HL-60/S4 treated with phorbol 12-myristate 13-acetate at 8.2 ng/mL for 4 days and 3 days (cell line): ENCODE results near the gene LUM.
"Not testable (repeated sequence)": the region's sequence is repeated elsewhere in the genome, so short reads cannot be mapped to it uniquely, and the experiment has no call there.

Experiments used
- in situ Hi-C: fragments of 300-500 bp; cut with MboI; formaldehyde crosslinking; loops from 2 replicates; pipeline ENCODE4 v1.15.0; 2022; ENCODE audit warnings: low sequenced_read_pairs

Gene LUM

GRCh38 chr12:91110311-91110924 is 876 bp downstream of the LUM start:
- in situ Hi-C loops: no loop called here

GRCh38 chr12:91109581-91110310 is 1.5 kb downstream of the LUM start:
- in situ Hi-C loops: no loop called here

DNA sequence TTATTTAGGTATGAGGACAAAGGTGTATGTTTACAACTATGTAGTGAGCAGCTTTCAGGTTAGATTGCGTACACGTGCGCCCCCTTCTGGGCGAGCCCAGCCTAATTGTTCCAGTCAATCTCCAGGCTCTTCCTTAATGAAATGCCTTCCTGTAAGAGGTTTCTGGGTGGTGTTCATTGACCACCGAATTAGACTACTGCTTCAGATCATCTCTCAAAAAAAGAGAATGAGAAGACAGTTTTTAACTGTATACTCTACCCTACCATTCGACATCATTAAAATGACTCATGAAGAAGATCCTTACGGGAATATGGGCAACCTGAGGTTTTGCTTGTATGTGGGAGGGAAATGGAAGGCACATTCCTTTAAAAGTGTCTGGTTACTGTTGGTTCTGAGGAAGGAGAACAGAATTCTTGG is 2.1 kb downstream of the LUM start:
- in situ Hi-C loops: no loop called here

GRCh38 chr12:91108196-91108755 is 3.0 kb downstream of the LUM start:
- in situ Hi-C loops: no loop called here

- in situ Hi-C loops: no loop called here
Measured at GRCh38 chr12:91106283-91106682, 5.0 kb downstream of the LUM start.

DNA sequence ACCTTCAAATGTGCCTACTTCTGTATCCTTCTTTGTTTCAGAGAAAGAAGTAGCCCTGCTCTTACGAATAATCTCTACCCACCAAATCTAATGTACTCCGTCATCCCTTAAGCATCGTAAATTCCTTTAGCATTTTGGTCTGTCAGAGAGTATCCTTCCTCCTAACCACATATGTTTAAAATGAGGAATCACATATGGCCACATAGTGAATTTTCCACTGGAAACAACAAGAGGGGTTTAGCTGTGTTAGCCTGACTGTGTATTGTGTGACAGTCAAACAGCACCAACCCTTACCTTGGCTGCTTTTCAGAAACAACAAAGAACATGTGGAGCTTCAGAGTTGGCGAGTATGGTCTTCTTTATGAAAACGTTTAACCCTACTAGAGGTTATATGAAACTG is 5.5 kb downstream of the LUM start:
- in situ Hi-C loops: no loop called here

DNA sequence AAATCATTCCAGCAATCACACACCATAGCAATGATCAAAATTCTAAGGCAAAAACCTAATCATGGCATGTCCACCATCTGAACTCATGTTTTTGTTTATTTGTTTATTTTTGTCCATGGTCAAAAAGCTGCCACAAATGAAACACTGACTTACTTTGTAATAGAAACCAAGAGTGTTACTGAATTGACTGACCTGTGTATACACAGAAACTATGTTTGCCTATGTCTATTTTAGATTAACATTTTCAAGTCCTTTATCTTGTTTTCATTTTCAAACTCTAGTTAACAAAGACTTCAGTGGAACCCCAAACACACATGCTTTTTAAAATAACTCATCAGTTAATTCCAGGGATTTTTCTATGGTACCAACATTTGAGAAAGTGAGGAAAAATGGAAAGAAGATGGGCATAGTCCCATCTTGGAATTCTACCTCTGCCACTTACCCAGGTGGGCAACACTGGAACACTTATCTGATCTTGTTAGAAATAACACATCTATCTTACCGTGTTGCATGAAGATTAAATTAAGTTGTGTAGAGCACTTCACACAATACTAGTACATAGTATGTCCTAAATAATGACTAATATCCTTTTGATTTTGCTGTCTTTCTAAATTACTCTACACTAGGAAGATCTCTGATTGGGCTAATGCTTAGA is 6.4 kb downstream of the LUM start:
- in situ Hi-C loops: no loop called here

GRCh38 chr12:91103624-91104023 is 7.7 kb downstream of the LUM start:
- in situ Hi-C loops: no loop called here

DNA sequence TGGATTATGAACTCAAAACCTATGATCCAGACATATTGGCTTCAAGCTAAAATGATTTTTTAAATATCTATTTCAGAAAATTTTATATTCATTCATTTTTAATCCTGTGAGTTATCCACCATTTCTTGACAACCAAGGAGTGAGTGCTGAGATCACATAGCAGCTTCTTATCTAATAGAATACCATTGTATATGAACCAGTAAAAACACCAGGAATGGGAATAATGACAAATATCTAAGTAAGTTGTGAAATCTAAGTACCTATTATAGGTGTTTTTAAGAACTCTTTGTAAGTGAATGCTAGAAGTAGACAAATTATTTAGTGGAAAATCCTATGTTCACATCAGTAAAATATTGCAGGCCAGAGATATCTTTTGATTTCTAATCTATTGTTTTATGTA is 8.2 kb downstream of the LUM start:
- in situ Hi-C loops: no loop called here

GRCh38 chr12:91100906-91101305 is 10.4 kb downstream of the LUM start:
- in situ Hi-C loops: no loop called here

GRCh38 chr12:91099836-91100235 is 11.5 kb downstream of the LUM start:
- in situ Hi-C loops: no loop called here

GRCh38 chr12:91099341-91099740 is 12.0 kb downstream of the LUM start:
- in situ Hi-C loops: no loop called here

DNA sequence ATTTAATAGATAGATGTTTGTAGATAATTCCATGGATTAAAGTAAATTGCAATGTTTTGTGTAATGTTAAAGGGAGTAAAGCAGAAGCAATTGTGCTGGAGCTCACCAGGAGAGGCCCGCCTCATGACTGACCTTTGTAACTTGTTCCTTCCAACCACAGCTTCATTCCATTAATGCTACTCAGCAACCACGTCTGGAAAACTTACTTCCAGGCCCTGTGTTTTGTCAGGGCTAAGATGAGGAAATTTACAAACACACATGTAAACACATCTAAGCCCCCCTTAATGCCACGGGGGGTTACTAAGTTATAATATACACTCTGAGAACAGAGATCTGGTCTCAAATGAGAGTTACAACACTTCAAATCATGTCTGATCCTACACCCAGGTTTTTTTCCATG is 12.4 kb downstream of the LUM start:
- in situ Hi-C loops: no loop called here

DNA sequence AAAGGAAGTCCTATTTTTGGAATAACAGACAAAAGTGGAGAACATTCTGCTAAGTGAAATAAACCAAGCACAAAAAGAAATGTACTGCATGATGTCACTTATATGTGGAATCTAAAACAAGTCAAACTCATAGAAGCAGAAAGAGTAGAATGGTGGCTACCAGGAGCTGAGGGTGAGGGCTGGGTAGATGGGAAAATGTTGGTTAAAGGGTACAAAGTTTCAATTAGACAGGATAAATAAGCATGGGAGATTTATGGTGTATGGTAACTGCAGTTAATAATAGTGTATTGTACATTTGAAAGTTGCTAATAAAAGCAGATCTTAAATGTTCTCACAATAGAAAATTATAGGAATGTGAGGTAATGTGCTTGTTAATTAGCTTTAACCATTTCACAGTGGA is 12.8 kb downstream of the LUM start:
- in situ Hi-C loops: no loop called here

DNA sequence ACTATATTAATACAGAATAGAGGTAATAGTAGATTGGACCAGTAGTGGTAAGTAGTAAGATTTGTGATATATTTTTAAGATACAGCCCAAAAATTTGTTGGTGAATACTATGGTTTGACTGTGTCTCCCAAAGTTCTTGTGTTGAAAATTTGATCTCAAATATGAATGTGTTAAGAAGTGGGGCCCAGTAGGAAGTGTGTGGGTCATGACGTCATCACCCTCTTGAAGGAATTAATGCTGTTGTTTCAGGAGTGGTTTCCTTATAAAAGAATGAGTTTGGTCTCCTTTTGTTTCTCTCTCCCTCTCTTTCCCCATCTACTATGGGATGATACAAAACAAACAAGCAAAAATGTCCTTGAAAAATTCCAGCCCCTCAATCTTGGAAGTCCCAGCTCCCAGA is 16.3 kb downstream of the LUM start:
- in situ Hi-C loops: no loop called here

DNA sequence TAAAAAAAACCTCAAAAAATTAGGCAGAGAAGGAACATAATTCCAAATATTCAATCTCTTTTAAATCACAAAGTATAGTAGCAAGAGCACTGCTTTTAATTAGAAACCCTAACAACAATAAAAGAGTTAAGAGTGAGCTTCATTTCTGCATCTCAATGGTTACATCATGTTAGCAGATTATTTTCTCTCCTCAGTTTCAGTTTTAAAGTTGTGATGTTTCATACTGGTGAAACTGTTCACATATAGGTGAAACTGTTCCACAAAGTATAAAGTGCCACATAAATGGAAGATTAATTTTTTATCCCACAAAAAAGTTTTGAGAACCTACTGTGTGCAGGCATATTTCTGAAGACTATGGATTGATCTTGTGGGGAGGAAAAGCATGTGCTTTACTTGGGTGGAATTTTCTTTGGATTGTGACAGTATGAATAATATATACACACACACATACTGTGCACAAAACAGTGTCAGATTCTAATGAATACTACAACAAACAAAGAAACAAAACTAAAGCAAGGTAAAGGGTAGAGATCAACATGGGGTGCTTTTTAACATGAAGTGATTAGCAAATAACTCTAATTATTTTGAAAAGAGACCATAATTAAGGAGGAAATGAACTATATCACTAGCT is 17.1 kb downstream of the LUM start:
- in situ Hi-C loops: no loop called here

GRCh38 chr12:91093341-91093740 is 18.0 kb downstream of the LUM start:
- in situ Hi-C loops: no loop called here

DNA sequence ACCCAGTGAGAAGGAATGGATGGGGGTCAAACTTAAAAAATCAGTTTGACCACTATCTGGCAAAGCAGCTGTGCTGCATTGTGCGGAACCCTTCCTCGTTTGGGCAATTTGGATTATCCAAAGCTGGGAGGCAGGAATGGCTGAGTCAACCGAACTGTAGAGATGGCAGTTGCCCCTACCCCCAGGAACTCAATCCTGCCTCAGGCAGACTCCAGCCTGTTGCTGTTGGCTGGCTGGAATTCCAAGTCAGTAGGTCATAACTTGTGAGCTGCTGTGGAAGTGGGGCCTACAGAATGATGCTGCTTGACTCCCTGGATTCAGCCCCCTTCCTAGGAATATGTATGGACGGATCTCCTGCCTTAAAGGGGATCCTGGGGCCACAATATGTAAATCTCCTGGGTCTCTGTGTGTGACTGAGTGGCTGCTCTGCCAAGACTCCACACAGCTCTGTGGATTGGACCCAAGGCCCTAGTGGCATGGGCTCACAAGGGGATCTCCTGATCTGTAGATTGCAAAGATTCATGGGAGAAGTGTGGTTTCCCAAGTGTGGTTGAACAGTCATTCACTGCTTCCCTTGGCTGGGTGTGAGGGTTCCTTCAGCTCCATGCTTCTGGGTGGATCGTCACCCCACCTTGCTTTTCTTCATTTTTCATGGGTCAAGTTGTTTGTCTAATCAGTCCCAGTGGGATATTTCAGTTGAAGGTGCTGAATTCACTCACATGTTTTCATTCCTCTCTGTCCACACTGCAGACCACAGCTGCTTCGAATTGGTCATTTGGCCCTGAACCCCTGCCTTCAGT is 19.2 kb downstream of the LUM start:
- in situ Hi-C loops: no loop called here

- in situ Hi-C loops: not testable (repeated sequence)
Measured at GRCh38 chr12:91089953-91090352, 21.3 kb downstream of the LUM start.

DNA sequence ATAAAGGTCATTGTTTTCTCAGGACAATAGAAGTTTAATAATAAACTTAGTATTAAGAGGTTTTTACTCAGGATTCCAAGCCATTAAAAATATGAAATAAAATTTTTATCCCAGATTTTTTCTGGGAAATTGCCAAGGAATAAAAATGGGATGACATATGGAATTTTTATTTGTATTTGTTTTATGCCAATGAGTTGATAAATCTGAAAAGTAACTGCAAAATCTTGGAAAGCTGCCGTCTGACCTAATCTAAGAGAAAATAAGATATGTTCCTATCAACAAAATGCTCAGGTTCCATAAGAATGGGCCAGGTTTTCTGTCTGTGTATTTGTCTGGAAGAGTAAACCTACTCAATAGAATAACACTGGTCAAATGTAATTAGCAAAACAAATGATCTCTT is 31.3 kb downstream of the LUM start:
- in situ Hi-C loops: no loop called here

GRCh38 chr12:91078501-91078900 is 32.8 kb downstream of the LUM start:
- in situ Hi-C loops: no loop called here
